Hematopoietic multipotent progenitor cell treated with erythropoietin and hydrocortisone succinate and interleukin-3 and kit ligand, for 8 days (in vitro differentiated cells): Measurements from ENCODE around the gene MESD.
A peak's percentile ranks its signal among the peaks of the same experiment; 100 is the strongest.

Experiments
- DNase-seq: peaks from one replicate; pipeline ENCODE4 v3.0.0-alpha.2; 2015

MESD gene

DNA sequence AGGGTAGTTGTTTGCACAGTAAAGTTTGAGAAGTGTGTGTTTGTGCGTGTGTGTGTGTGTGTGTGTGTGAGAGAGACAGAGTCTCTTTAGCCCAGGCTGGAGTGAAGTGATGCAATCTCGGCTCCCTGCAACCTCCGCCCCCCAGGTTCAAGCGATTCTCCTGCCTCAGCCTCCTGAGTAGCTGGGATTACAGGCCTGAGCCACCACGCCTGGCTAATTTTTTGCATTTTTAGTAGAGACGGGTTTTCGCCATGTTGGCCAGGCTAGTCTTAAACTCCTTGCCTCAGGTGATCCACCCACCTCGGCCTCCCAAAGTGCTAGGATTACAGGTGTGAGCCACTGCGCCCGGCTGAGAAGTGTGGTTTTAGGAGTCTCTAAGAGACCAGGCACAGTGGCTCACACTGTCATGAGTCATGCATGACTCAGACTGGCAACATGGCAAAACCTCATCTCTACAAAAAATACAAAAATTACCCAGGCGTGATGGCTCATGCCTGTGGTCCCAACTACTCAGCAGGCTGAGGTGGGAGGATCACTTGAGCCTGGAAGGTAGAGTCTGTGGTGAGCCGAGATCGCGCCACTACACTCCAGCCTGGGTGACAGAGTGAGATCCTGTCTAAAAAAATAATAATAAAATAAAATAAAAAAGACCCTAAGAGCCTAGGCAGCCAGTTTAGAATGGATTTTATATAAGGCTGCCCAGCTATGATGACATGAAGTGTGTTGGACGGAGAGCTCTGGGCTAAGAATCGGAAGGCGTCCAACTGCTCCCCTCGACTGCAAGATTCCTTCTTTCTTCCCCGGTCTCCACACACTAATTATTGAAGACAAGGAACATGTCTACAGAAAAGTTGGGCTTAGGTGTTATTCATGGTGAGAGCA lies 33.8 kb downstream of the MESD start:
- peak; percentile 39 for DNase-seq

DNA sequence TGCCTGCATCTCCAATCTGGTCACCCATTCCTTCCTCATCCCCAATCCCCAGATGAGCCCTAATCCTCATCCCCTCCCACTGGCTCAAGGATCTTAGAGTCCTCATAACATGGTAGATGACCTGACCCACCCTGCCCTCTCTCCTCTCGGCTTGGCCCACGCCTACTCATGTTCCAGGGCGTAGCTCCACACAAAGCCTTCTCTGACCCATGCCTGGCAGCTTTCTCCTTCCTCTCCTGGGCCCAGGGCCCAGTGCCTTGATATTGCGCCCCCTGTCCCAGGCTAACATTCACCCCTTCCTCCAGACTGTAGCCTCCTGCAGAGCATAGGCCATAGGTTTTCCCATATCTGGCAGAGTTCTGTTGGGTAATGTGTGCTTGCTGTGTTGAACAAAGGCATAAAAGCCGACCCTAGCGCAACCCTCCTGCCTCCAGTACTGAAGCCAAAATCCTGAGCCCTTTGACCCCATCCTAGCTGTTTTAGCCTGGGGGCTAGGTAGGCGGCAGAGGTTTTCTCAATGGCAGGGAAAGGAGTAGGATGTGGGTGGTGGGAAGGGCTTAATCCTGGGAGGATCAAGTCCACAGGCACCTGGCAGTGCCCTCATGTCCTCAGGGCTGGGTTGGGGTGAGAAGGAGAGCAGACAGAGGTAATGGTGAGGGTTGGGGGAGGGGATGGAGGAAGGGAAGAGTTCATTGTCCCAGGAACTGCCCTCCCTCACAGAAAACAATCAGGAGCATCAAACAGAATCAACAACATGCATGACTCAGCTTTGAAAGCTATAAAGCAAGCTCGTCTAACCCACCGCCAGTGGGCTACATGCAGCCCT lies 35.5 kb downstream of the MESD start:
- no peak for DNase-seq

GRCh38 chr15:80953001-80953952 lies 36.3 kb downstream of the MESD start:
- no peak for DNase-seq

GRCh38 chr15:80951941-80952340 lies 37.7 kb downstream of the MESD start:
- no peak for DNase-seq

DNA sequence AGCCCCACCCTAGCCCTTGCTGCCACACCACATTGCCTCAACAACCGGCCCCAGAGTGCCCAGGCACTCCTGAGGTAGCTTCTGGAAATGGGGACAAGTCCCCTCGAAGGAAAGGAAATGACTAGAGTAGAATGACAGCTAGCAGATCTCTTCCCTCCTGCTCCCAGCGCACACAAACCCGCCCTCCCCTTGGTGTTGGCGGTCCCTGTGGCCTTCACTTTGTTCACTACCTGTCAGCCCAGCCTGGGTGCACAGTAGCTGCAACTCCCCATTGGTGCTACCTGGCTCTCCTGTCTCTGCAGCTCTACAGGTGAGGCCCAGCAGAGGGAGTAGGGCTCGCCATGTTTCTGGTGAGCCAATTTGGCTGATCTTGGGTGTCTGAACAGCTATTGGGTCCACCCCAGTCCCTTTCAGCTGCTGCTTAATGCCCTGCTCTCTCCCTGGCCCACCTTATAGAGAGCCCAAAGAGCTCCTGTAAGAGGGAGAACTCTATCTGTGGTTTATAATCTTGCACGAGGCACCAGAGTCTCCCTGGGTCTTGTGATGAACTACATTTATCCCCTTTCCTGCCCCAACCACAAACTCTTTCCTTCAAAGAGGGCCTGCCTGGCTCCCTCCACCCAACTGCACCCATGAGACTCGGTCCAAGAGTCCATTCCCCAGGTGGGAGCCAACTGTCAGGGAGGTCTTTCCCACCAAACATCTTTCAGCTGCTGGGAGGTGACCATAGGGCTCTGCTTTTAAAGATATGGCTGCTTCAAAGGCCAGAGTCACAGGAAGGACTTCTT lies 39.1 kb downstream of the MESD start:
- no peak for DNase-seq

DNA sequence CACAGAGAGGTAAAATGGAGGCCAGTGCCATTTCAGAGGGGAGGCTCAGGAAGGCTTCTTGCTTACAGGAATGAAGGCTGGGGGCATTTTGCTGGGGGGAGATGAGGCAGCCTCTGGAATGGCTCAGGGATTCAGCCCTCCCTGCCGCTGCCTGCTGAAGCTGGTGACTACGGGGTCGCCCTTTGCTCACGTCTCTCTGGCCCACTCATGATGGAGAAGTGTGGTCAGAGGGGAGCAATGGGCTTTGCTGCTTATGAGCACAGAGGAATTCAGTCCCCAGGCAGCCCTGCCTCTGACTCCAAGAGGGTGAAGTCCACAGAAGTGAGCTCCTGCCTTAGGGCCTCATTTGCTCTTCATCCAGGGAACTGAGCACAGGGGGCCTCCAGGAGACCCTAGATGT lies 39.9 kb downstream of the MESD start:
- no peak for DNase-seq

DNA sequence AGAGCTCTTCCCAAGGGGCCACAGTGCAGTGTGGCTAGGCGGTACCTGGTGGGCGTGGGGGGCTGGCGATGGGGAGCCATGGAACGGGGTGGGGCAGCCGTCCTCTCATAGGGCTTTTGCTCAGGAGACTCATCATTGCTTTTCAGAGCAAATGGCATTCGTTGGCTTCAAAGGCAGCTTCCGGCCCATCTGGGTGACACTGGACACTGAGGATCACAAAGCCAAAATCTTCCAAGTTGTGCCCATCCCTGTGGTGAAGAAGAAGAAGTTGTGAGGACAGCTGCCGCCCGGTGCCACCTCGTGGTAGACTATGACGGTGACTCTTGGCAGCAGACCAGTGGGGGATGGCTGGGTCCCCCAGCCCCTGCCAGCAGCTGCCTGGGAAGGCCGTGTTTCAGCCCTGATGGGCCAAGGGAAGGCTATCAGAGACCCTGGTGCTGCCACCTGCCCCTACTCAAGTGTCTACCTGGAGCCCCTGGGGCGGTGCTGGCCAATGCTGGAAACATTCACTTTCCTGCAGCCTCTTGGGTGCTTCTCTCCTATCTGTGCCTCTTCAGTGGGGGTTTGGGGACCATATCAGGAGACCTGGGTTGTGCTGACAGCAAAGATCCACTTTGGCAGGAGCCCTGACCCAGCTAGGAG lies 40.8 kb downstream of the MESD start:
- no peak for DNase-seq

- no peak for DNase-seq
Measured at GRCh38 chr15:80946576-80946975, 43.0 kb downstream of the MESD start.

DNA sequence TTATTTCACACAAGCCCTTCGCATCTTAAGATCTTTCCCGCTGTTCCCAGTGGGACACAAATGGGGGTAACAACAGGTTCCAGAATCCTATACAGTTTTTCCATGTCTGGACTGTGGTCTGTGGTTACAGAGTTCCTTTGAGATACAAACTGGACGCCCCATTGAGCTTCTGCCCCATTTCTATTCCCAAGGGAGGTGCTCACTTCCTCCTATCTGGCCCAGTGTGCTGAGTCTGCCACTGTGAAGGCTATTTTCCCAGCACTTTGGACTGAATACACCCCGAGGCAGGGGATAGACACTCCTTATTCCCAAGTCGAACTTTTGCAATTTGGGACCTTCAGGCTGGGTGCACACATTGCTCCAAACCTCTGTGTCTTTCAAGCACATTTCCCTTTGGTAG lies 44.0 kb downstream of the MESD start:
- no peak for DNase-seq

- DNase-seq: no peak
Measured at GRCh38 chr15:80944818-80945217, 44.8 kb downstream of the MESD start.

DNA sequence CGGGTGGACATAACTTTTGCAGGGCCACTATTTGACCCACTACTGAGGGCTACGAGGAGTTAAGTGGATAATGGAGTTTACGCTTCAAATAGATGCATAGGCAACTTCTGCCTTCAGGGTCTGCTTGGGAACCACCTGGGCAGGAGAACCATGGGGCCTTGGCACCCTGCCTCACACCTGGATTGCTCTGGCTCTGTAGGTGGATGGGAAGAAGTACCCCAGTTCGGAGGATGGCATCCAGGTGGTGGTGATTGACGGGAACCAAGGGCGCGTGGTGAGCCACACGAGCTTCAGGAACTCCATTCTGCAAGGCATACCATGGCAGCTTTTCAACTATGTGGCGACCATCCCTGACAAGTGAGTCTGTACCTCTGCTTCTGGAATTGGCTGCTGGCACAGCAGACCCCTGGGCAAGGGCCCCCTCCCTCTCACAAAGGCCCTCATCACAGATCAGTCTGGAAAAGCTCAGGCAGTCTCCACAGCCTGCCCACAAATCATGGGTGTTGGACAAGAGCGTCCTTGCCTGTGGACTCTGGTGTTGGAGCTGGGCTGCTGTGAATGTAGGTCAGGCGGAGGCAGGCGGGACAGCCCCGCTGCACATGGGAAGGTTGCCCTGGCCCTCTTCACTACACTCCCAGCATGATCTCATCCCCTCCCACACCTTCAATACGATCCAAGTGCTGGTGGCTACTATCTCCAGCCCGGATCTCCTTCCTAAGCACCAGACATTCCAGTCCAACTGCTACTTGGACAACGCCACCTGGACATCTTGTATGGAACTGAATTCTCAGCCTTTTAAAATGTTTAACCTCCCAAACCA lies 46.7 kb downstream of the MESD start:
- DNase-seq: no peak

DNA sequence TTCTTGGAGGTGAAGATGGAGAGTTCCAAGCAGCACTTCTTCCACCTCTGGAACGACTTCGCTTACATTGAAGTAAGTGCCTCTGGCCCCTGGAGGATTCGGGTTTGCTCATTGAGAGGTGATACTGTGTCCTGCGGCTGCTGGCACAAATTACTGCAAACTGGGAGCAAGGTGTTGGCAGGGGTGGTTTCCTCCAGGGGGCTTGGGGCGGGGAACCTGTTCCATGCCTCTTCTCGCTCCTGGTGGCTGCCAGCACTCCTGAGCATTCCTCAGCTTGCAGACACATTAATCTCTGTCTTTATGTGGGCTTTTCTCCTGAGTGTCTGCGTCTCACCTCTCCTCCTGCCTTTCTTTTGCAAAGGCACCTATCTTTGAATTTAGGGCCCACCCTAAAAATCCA lies 47.4 kb downstream of the MESD start:
- DNase-seq: no peak

DNA sequence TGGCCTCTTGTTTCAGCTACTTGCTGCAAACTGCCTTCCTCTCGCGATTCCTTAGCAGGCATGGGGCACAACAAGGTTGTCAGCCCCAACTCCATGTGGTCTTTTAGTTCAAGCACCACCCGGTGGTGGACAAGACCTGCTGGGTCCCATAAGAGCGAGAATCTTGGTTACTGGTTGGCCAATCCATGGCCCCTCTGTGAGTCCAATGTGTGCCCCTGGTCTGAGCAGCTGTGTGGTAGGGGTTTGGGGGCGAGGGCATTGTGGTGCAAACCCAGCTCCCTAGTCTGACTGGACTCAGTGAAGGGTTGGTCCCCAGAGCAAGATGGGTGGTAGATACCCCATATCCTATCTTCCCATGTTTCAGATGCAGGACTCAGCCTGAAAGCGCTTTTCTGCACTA lies 48.8 kb downstream of the MESD start:
- DNase-seq: no peak

GRCh38 chr15:80940331-80940730 lies 49.3 kb downstream of the MESD start:
- DNase-seq: no peak

DNA sequence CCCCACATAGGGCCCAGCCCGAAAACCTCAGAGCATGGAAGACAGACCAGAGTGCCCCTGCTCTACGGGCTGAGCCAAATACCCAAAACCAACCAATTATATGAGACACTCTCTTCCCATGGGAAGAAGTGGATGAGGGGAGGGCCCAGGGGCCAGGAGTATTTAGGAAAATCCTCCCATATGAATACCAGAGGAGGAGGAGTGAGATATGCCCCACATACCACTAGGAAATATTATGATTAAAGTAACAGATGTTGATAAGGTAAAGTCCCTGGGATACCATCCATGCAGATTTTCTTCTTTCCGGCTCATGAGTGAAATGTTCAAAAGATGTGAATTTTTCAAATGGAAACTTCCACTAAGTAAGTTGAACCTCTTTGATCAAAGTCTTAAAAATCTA lies 50.4 kb downstream of the MESD start:
- DNase-seq: no peak

DNA sequence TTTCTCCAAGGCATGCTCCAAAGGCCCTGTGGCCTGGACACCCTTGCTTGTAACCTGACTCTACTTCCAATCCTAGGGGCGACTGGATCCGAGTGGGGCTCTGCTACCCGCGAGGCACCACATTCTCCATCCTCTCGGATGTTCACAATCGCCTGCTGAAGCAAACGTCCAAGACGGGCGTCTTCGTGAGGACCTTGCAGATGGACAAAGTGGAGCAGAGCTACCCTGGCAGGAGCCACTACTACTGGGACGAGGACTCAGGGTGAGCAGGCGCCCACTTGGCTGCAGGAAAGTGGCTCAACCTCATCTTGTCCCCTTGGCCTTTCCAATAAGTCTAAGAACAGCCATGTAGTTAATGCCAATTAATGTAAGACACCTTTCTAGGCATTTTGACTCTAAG lies 51.9 kb downstream of the MESD start:
- DNase-seq: no peak

DNA sequence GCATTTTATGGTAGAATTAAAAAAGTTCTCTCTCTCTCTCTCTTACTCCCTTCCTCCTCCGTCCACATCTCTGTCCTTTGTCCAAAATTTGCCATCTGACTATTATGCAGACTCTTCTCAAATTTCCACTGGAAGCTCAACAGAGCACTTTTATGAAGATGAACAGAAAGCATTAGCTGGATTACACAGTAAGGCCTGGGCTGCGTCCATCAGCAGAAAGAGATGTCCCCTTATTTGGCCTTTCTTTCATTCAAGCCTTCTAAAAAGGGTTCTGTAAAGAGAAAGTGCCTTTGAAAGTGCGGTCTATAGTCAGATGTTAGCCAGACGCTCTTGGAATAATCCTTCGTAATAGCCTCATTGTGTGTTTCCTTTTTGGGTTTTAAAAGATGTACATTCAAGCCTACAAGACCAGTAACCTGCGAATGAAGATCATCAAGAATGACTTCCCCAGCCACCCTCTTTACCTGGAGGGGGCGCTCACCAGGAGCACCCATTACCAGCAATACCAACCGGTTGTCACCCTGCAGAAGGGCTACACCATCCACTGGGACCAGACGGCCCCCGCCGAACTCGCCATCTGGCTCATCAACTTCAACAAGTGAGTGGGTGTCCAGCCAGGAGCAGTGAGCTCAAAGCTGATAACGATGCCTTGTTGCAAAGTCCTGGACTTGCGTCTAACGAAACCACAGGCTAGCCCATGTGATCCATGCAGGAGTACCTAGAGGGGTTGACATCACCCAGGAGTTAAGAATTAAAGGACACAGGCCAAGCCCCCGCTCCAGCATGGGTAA lies 53.1 kb downstream of the MESD start:
- no peak for DNase-seq

GRCh38 chr15:80934761-80935221 lies 54.8 kb downstream of the MESD start:
- DNase-seq: no peak

- DNase-seq: no peak
Measured at GRCh38 chr15:80932989-80933388, 56.6 kb downstream of the MESD start.

DNA sequence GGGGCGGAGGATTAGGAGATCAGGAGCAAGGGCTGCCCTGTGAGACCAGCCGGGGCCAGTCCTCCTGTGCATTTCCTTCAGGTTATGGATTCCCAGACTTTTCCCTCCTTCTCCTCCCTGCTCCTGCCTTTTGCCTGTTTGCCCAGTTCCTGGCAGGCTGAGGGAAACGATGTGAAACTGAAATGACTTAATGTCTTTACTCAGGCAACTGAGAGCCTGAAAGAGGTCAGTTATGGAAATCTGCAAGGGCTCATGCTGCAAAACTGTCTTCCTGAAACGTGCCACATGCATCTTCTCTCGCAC lies 57.2 kb downstream of the MESD start:
- DNase-seq: no peak
